Measurements from ENCODE around the gene PSMD14. TPM values are rescaled to one million over a fixed set of nuclear protein-coding genes. Genes with fewer than 3 reads are reported as not detected.

Gene PSMD14
- total RNA-seq, 1 experiment from 2014 or later = 93.7 TPM

- in situ Hi-C loops (cut with HindIII; ENCODE audit: low pct_unique_long_range_greater_than_20kb, low sequenced_read_pairs) (no loop called here), intact Hi-C loops (cut with micrococcal nuclease; ENCODE audit: unreplicated experiment) (no loop called here)
- Histone ChIP-seq H3K27me3 (ENCODE audit: control insufficient read depth, insufficient read depth, low read length) (no peaks in the 10 kb centered on the region), H3K27ac (ENCODE audit: low read length) (no peak overlapping the region), H3K9me3 (ENCODE audit: control insufficient read depth, insufficient read depth, low read depth, low read length) (no peaks in the 10 kb centered on the region), H3K36me3 (ENCODE audit: control insufficient read depth, insufficient read depth, low read length) (no peaks in the 10 kb centered on the region), H3K4me3 (ENCODE audit: low read depth in 2 of 2, low read length in 2 of 2) (no peak overlapping the region), H3K4me1 (ENCODE audit: control insufficient read depth, insufficient read depth, low read length) (no peaks in the 10 kb centered on the region)
- DNase-seq (ENCODE audit: low read depth, low spot score) = no peak
- BruUV-seq (replicated peaks) = no TSS peak
- TF ChIP-seq POLR2AphosphoS5 (IDR thresholded peaks at IDR 0.05; ENCODE audit: low read depth, low read length) (no peak), CTCF (IDR thresholded peaks at IDR 0.05) (no peak), REST (IDR thresholded peaks at IDR 0.05; ENCODE audit: insufficient read depth in 1 of 2, low read depth in 2 of 2, low read length in 1 of 2) (no peak)
- ChIA-PET CTCF (no interaction called here), POLR2A (interaction anchor here (0.6 kb wide), 1 partner anchor 44 kb away, joined by 3 read pairs; no protein-coding TSS in a partner anchor)
- ATAC-seq = no peak
These were observed 118.3 kb downstream of the PSMD14 start for GRCh38 chr2:161426455-161426921.

- CTCF ChIA-PET = no interaction called here
- intact Hi-C loops (cut with micrococcal nuclease; ENCODE audit: unreplicated experiment) = no loop called here
- H3K4me1 ChIP-seq (ENCODE audit: control insufficient read depth, insufficient read depth, low read length) = no peaks in the 10 kb centered on the region
- in situ Hi-C loops (cut with HindIII; ENCODE audit: low pct_unique_long_range_greater_than_20kb, low sequenced_read_pairs) = no loop called here
- DNase-seq (ENCODE audit: low read depth, low spot score) = no peak
- 0 out of 2 replicates have a peak, but pooled peaks cover 2% of the 10 kb centered on the region for H3K27me3 ChIP-seq (ENCODE audit: control insufficient read depth, insufficient read depth, low read length)
- H3K36me3 ChIP-seq (ENCODE audit: control insufficient read depth, insufficient read depth, low read length) = no peaks in the 10 kb centered on the region
- H3K27ac ChIP-seq (ENCODE audit: low read length) = no peak overlapping the region
- no peaks in the 10 kb centered on the region for H3K9me3 ChIP-seq (ENCODE audit: control insufficient read depth, insufficient read depth, low read depth, low read length)
- no peak overlapping the region for H3K4me3 ChIP-seq (ENCODE audit: low read depth in 2 of 2, low read length in 2 of 2)
- no TSS peak for BruUV-seq (replicated peaks)
- POLR2A ChIA-PET = interaction anchor here (0.6 kb wide), 1 partner anchor 45 kb away, joined by 3 read pairs; no protein-coding TSS in a partner anchor
- TF ChIP-seq REST (IDR thresholded peaks at IDR 0.05; ENCODE audit: insufficient read depth in 1 of 2, low read depth in 2 of 2, low read length in 1 of 2) (no peak), TCF7L2 (IDR thresholded peaks at IDR 0.05; ENCODE audit: low read depth, low read length) (no peak), CTCF (IDR thresholded peaks at IDR 0.05) (no peak), POLR2AphosphoS5 (IDR thresholded peaks at IDR 0.05; ENCODE audit: low read depth, low read length) (no peak), SIN3A (IDR thresholded peaks at IDR 0.05; ENCODE audit: borderline replicate concordance, insufficient read depth, low read depth, low read length) (no peak)
- no peak for ATAC-seq
These were observed 118.9 kb downstream of the PSMD14 start for GRCh38 chr2:161426922-161427663.

All from Panc1 (cell line).